HUES6 (cell line): ENCODE results near the gene TTC8.
"Not testable (repeated sequence)": the region's sequence is repeated elsewhere in the genome, so short reads cannot be mapped to it uniquely, and the experiment has no call there.

Experiments
- H3K27ac ChIP-seq: 2 replicates; pipeline ENCODE4 v1.7.0; 2013; ENCODE audit warnings: low read depth, mild to moderate bottlenecking, low read length, inconsistent platforms
- H3K27me3 ChIP-seq: 2 replicates; pipeline ENCODE4 v1.6.1; 2013; ENCODE audit warnings: low read length; ENCODE audit not compliant: control insufficient read depth, insufficient read depth
- H3K36me3 ChIP-seq: 2 replicates; pipeline ENCODE4 v1.6.1; 2013; ENCODE audit warnings: low read length; ENCODE audit not compliant: control insufficient read depth, insufficient read depth
- H3K4me1 ChIP-seq: 2 replicates; pipeline ENCODE4 v1.6.1; 2013; ENCODE audit warnings: low read length; ENCODE audit not compliant: control insufficient read depth, insufficient read depth
- H3K4me3 ChIP-seq: 2 replicates; pipeline ENCODE4 v1.5.1; 2013; ENCODE audit warnings: low read depth, low read length
- H3K9ac ChIP-seq: one replicate; pipeline ENCODE4 v1.6.1; 2013; ENCODE audit warnings: mild to moderate bottlenecking, low read length
- H3K9me3 ChIP-seq: 2 replicates; pipeline ENCODE4 v1.6.1; 2013; ENCODE audit warnings: low read depth, low read length; ENCODE audit not compliant: control insufficient read depth, insufficient read depth

TTC8 gene

DNA sequence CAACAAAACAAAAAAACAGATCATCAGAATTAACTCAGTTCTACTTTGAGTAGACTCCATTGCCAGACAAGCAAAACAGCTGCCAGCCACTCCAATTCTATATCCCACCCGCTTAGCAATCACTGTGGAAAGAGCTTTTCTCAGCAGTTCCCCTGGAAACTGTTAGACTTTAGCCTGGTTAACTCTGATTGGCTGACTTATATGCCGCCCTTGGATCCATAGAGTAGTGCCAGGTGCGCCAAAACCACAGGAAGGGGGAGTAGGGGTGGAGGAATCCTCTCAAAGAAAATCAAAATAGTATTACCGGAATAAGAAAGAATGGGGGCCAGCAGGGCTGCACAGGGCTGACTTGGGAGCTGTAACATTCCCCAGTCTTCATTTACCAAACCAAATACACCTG, 26.3 kb upstream of the TTC8 start:
- Histone ChIP-seq H3K36me3 (no peaks in the 10 kb centered on the region), H3K9me3 (no peaks in the 10 kb centered on the region), H3K27me3 (peaks cover 16% of the 10 kb centered on the region), H3K9ac (no peak overlapping the region), H3K27ac (no peak overlapping the region), H3K4me1 (0 out of 2 replicates have a peak, but pooled peaks cover 4% of the 10 kb centered on the region), H3K4me3 (no peak overlapping the region)

DNA sequence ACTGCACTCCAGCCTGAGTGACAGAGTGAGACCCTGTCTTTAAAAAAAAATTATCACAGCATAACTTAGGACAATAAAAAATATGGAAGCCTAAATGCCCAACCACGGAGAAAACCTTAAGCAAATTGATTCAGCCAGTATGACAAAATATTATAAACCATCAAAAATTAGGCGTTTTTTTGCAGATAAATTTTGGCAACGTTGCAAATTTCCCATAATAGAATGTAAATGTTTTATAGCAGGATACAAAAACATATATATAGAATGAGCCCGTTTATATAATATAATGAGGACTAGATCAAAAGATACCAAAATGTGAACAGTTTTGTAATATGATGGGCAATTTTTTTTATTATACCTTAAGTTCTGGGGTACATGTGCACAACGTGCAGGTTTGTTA, 24.9 kb upstream of the TTC8 start:
- H3K9me3 ChIP-seq = no peaks in the 10 kb centered on the region
- no peak overlapping the region for H3K27ac ChIP-seq
- H3K4me1 ChIP-seq = 0 out of 2 replicates have a peak, but pooled peaks cover 4% of the 10 kb centered on the region
- peaks cover 2% of the 10 kb centered on the region; the same call in 1 of the 2 replicates for H3K27me3 ChIP-seq
- no peaks in the 10 kb centered on the region for H3K36me3 ChIP-seq
- H3K9ac ChIP-seq = no peak overlapping the region
- H3K4me3 ChIP-seq = no peak overlapping the region

DNA sequence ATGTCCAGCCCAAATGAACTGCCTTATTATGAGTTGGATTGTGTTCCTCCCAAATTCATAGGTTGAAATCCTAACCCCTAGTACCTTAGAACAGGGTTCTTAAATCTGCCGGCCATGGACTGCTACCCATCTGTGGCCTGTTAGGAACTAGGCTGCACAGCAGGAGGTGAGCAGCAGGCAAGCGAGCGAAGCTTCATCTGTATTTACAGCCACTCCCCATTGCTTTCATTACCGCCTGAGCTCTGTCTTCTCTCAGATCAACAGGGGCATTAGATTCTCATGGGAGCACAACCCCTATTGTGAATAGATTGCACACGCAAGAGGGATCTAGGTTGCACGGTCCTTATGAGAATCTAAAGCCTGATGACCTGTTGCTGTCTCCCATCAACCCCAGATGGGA, 21.9 kb upstream of the TTC8 start:
- H3K4me3 ChIP-seq = no peak overlapping the region
- no peaks in the 10 kb centered on the region for H3K36me3 ChIP-seq
- no peaks in the 10 kb centered on the region; the same call in 1 of the 2 replicates for H3K27me3 ChIP-seq
- H3K4me1 ChIP-seq = 0 out of 2 replicates have a peak, but pooled peaks cover 4% of the 10 kb centered on the region
- H3K9me3 ChIP-seq = no peaks in the 10 kb centered on the region
- H3K9ac ChIP-seq = no peak overlapping the region
- no peak overlapping the region for H3K27ac ChIP-seq

DNA sequence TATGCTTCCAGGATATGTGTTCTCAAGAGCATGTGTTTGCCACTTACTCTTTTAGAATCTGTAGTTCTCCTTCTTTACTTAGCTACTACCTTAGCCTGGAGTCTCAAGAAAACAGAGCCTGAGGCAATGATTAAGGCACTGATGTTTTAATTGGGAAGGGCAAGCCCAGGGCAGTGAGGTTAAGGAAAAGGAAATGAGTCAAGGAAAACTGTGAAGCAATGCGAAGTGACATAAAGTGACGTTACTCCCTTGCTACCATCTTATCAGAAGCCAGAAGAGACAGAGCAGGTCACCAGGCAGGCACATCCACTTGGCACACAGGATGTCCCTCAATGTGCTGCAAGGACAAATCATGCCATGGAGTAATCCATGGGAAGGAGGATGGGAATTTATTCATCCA, 20.4 kb upstream of the TTC8 start:
- no peak overlapping the region for H3K27ac ChIP-seq

DNA sequence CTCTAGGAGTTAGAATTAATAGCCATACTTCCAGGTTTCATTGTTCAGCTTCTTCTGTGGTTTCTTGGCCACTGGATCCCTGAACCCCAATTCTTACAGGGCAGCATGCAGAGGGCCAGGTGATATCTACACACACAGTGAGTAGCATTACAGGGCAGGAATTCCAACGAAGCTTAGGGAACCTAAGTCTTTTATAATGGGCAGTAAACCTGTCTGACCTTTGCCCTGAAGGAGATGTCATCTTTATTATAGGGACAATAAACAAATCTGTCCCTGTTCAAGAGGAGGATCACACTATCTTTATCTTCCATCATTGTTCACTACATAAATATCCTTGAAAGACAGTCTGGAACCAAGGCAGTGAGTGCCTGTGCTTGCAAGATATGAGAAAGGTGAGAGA, 20.0 kb upstream of the TTC8 start:
- H3K27ac ChIP-seq = no peak overlapping the region
- H3K9ac ChIP-seq = no peak overlapping the region
- peaks cover 6% of the 10 kb centered on the region; the same call in 1 of the 2 replicates for H3K9me3 ChIP-seq
- H3K4me3 ChIP-seq = no peak overlapping the region
- no peaks in the 10 kb centered on the region for H3K36me3 ChIP-seq
- 0 out of 2 replicates have a peak, but pooled peaks cover 4% of the 10 kb centered on the region for H3K4me1 ChIP-seq
- no peaks in the 10 kb centered on the region for H3K27me3 ChIP-seq

More for the DNA sequence above, 20.4 kb upstream of the TTC8 start:
- Histone ChIP-seq H3K27me3 (no peaks in the 10 kb centered on the region), H3K4me1 (0 out of 2 replicates have a peak, but pooled peaks cover 4% of the 10 kb centered on the region), H3K4me3 (no peak overlapping the region), H3K9me3 (peaks cover 4% of the 10 kb centered on the region; the same call in 1 of the 2 replicates), H3K9ac (no peak overlapping the region), H3K36me3 (no peaks in the 10 kb centered on the region)

DNA sequence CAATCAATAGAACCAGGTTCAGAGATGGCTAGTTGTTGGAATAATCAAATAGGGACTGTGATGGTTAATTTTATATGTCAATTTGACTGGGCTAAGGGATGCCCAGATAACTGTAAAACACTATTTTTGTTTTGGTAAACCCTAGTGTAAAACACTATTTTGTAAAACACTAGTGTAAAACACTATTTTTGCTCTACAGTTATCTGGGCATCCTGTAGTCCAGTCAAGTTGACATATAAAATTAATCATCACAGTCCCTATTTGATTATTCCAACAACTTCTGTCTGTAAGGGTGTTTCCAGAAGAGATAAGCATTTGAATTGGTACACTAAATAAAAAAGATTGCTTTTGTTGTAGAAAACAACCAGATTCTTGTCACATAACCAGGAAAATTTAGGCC, 16.1 kb upstream of the TTC8 start:
- H3K9ac ChIP-seq = no peak overlapping the region
- no peaks in the 10 kb centered on the region for H3K4me1 ChIP-seq
- H3K27me3 ChIP-seq = no peaks in the 10 kb centered on the region

DNA sequence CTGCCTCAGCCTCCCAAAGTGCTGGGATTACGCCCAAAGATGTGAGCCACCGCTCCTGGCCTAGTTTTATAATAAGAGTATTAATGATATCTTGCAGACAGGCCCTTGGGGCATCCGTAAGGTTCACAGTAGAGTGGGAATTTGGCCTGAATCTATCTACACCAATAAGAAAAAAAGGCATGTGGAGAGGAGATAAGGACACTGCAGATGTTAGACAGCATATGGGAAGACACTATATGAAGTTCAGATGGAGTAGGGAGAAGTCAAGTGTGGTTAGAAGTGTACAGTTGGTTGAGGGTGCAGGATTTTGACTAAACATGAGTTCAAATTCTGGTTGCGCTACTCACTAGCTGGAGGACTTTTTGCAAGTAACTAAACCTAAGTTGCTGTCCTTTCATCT, 8.5 kb upstream of the TTC8 start:
- Histone ChIP-seq H3K9ac (no peak overlapping the region), H3K36me3 (no peaks in the 10 kb centered on the region), H3K9me3 (no peaks in the 10 kb centered on the region), H3K27ac (no peak overlapping the region), H3K4me1 (no peaks in the 10 kb centered on the region), H3K27me3 (peaks cover 5% of the 10 kb centered on the region; the same call in 1 of the 2 replicates), H3K4me3 (no peak overlapping the region)

More for the DNA sequence above, 16.1 kb upstream of the TTC8 start:
- H3K27ac ChIP-seq = no peak overlapping the region
- H3K9me3 ChIP-seq = peaks cover 6% of the 10 kb centered on the region; the same call in 1 of the 2 replicates
- no peaks in the 10 kb centered on the region for H3K36me3 ChIP-seq
- H3K4me3 ChIP-seq = no peak overlapping the region

DNA sequence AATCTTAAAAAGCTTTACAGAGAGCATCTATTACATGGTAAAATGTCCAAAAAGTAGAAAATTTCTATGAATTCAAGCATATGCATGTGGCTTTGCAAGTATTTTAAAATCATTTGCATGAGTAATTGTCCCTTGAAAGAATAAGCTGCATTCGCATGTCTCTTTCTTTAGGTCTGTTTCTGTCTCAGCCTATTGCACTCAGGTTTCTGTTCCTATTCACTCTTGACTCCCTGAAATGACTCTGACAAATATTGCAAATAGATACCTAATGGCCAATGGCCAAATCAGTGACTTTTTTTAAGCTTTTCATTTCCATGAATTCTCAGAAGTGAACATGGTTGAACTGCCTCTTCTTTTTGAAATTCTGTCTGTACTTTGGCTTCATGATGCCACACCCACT, 6.4 kb upstream of the TTC8 start:
- Histone ChIP-seq H3K4me3 (no peak overlapping the region), H3K27ac (no peak overlapping the region), H3K27me3 (peaks cover 5% of the 10 kb centered on the region; the same call in 1 of the 2 replicates), H3K9me3 (no peaks in the 10 kb centered on the region), H3K9ac (no peak overlapping the region), H3K36me3 (no peaks in the 10 kb centered on the region), H3K4me1 (no peaks in the 10 kb centered on the region)

DNA sequence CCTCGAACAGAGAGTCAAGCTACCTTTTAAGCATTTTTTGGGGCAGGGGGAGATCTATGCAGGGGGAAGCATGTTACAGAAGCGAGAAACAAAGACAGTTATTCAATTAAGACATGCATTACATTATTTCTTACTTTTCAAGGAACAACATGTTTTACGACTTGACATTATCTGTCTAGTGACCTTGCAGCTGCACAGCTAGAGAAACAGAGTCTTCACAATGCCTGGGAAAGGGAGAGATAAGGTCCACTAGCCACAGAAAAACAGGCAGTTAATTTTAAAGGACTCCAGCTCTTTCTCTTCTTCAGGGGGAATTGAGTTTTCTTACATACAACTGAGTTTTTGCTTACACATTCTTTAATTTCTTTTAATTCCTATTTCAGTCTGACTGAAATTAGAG, 4.8 kb upstream of the TTC8 start:
- H3K9ac ChIP-seq, H3K27ac ChIP-seq, H3K4me1 ChIP-seq, H3K36me3 ChIP-seq, H3K9me3 ChIP-seq, H3K27me3 ChIP-seq, H3K4me3 ChIP-seq: not testable (repeated sequence)

DNA sequence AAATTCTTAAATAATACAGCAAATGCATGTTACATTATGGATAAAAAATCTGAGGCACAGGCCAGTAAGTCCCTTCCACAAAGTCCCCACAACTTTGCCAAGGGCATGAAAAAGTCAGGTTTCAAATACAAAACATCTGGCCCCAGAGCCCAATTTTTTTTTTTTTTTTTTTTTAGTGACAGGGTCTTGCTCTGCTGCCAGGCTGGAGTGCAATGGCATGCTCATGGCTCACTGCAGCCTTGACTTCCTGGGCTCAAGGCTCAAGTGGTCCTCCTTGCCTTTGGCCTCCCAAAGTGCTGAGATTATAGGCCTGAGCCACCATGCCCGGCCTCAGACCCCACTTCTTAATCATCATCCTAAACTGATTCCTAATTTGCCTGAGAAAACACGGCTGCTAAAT, 3.1 kb upstream of the TTC8 start:
- Histone ChIP-seq H3K9me3 (no peaks in the 10 kb centered on the region), H3K27me3 (peaks cover 5% of the 10 kb centered on the region; the same call in 1 of the 2 replicates), H3K4me3 (no peak overlapping the region), H3K9ac (no peak overlapping the region), H3K27ac (no peak overlapping the region), H3K4me1 (peaks cover 8% of the 10 kb centered on the region), H3K36me3 (no peaks in the 10 kb centered on the region)

DNA sequence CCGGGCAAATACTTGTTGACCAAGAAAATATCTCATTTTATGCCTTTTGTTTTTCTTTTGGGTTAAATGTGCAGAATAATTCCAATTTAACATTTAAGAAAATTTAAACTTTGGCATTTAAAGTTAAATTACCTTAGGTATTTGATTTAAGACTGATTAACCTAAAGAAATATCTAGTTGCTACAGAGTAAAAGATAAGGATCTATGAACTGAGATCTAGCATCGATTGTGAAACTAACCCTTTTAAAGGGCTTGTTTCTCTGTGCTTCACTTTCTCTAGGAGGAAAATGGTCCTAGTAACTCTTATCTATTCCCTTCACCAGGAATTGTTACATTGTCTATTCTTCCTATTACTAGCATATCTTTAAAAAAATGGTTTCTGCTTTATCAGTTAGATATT, 2.6 kb upstream of the TTC8 start:
- H3K9ac ChIP-seq = no peak overlapping the region
- peaks cover 8% of the 10 kb centered on the region for H3K4me1 ChIP-seq
- peaks cover 5% of the 10 kb centered on the region; the same call in 1 of the 2 replicates for H3K27me3 ChIP-seq
- no peak overlapping the region for H3K27ac ChIP-seq
- H3K9me3 ChIP-seq = no peaks in the 10 kb centered on the region
- H3K4me3 ChIP-seq = no peak overlapping the region
- no peaks in the 10 kb centered on the region for H3K36me3 ChIP-seq

DNA sequence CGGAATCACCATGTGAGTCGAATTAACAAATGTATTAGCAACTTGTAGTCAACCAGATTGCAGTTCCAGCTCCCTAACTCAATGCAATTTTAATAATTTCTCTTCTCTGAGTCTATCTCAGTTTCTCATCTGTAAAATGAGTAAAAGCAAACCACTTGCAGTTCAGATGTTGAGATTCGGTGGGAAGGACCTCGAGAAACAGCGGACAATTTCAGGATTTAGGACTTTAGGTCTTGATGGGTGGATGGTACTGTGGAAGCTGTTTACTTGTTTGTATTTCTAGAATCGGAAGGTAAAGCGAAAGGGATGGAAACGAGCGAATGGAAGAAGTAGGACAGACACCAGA, 510 bp upstream of the TTC8 start:
- Histone ChIP-seq H3K4me3 (peak overlapping the region; percentile 93), H3K9me3 (no peaks in the 10 kb centered on the region), H3K27ac (peak overlapping the region; percentile 96), H3K9ac (peak overlapping the region; percentile 5), H3K36me3 (no peaks in the 10 kb centered on the region), H3K27me3 (peaks cover 2% of the 10 kb centered on the region; the same call in 1 of the 2 replicates), H3K4me1 (peaks cover 8% of the 10 kb centered on the region)
